ENCODE data around the gene SMCHD1.
"Not testable (repeated sequence)": the region's sequence is repeated elsewhere in the genome, so short reads cannot be mapped to it uniquely, and the experiment has no call there.

Gene SMCHD1

DNA sequence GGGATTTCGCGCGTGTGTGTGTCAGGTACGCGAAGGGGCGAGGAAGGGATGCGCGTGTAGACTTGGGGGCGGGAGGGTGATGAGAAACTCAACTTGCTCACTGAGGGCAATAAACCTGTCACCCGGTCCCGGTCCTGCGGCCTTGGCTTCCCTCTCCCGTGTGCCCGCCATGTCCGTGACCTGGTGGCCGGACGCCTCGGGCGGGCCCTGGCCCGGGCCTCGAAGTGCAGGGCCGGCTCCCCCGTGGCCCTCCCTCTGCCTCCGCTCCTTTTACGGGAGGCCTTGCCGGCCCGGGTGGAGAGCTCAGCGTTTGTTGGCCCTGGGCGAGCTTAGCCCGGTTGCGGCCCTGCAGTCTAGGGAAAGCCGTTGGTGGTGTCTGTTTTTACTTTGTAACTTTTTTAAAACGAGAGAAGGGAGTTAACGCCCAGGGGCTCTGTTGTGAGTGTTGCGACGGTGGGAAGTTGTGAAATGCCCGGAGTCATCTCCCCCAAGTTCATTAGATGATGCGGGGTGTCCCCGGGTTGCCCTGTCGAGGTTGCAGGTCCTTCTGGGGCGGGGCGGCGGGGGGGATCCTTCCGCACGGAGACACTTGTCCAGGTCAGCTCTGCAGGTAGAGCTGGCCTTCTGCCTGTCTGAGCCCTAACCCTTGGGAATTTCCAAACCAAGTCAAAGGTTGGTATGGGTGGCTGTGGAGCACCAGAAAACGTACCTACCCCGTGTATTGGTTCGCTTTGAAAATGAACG, 883 bp downstream of the SMCHD1 start:
- peak overlapping the region; percentile 87 for H3K4me3 ChIP-seq (ENCODE audit: low read depth, low read length)
- TF ChIP-seq, protein P1, sequence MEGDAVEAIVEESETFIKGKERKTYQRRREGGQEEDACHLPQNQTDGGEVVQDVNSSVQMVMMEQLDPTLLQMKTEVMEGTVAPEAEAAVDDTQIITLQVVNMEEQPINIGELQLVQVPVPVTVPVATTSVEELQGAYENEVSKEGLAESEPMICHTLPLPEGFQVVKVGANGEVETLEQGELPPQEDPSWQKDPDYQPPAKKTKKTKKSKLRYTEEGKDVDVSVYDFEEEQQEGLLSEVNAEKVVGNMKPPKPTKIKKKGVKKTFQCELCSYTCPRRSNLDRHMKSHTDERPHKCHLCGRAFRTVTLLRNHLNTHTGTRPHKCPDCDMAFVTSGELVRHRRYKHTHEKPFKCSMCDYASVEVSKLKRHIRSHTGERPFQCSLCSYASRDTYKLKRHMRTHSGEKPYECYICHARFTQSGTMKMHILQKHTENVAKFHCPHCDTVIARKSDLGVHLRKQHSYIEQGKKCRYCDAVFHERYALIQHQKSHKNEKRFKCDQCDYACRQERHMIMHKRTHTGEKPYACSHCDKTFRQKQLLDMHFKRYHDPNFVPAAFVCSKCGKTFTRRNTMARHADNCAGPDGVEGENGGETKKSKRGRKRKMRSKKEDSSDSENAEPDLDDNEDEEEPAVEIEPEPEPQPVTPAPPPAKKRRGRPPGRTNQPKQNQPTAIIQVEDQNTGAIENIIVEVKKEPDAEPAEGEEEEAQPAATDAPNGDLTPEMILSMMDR (IDR thresholded peaks at IDR 0.05; ENCODE audit: insufficient read depth, low read depth, low read length, missing control alignments): no peak
- peak; percentile 57 for DNase-seq (ENCODE audit: low read depth)

DNA sequence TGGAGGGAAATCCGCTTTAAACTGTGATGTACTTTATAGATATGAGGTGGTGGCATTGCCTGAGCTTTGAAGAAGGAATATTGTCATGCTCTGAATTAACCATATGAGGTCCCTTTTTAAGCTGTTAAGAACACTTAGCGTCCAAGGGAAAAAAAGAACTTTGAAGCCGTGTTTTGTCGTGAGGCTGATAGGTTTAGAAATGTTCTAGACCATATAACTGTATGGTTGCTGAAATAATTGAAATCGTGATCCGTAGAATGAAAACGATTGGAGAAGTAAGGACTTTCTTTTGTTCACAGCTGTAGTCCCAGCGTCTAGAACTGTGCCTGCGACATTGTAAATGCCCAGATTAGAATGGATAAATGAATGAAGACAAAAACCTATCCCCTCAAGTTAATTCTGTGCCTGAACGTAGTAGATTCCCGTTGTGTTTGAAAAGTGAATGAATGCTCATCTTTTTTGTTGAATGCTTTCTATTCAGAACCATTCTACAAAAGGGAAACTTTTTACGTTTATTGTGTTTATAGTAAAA, 1.5 kb downstream of the SMCHD1 start:
- TF ChIP-seq, protein P1 (IDR thresholded peaks at IDR 0.05; ENCODE audit: insufficient read depth, low read depth, low read length, missing control alignments): no peak
- DNase-seq (ENCODE audit: low read depth): no peak

DNA sequence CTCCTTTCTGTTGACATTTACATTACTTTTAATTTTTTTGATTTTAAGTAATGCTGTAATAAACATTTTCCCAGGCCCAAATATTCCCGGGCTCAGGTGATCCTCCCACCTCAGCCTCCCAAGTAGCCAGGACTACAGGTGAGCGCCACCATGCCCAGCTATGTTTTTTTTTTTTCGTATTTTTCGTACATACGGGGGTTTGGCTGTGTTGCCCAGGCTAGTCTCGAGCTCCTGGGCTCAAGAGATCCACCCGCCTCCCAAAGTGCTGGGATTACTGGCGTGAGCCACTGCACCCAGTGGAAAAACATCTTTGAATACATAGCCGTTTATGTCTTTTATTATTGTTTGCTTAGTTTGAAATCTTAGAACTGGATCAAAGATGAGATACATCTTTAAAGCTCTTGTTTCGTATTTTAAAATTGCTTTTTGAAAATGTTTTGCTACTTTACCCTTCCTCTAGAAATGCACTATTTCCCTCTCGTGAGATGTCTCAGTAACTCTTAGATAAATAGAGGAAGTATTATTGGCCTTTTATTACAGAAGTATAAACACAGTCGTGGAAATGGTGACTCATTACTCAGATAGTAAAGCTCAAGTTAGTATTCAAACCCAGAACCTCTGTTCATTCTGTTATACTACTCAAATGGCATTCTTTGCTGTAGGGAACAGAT, 2.4 kb downstream of the SMCHD1 start:
- DNase-seq (ENCODE audit: low read depth): peak; percentile 31
- peak overlapping the region; percentile 87 for H3K4me3 ChIP-seq (ENCODE audit: low read depth, low read length)
- TF ChIP-seq, protein P1 (IDR thresholded peaks at IDR 0.05; ENCODE audit: insufficient read depth, low read depth, low read length, missing control alignments): no peak

More for the DNA sequence above, 1.5 kb downstream of the SMCHD1 start:
- peak overlapping the region; percentile 87 for H3K4me3 ChIP-seq (ENCODE audit: low read depth, low read length)

DNA sequence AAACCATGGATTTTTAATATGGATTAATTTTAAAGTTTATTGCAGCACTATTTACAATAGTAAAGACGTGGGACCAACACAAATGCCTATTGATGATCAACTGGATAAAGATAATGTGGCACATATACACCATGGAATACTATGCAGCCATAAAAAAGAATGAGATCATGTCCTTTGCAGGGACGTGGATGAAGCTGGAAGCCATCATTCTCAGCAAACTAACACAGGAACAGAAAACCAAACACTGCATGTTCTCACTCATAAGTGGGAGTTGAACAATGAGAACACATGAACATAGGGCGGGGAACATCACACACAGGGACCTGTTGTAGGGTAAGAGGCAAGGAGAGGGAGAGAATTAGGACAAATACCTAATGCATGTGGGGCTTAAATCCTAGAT, 5.3 kb downstream of the SMCHD1 start:
- H3K4me3 ChIP-seq (ENCODE audit: low read depth, low read length); DNase-seq (ENCODE audit: low read depth): not testable (repeated sequence)

DNA sequence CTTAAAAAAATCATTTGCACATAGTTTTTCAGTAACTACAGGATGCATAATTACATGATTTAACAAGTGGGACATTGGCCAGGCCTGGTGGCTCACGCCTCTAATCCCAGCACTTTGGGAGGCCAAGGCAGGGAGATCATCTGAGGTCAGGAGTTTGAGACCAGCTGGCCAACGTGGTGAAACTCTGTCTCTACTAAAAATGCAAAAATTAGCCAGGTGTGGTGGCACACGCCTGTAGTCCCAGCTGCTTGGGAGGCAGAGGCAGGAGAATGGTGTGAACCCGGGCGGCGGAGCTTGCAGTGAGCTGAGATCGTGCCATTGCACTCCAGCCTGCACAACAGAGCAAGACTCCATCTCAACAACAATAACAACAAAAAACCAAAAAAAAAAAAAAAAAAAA, 6.8 kb downstream of the SMCHD1 start:
- H3K4me3 ChIP-seq (ENCODE audit: low read depth, low read length); DNase-seq (ENCODE audit: low read depth): not testable (repeated sequence)

DNA sequence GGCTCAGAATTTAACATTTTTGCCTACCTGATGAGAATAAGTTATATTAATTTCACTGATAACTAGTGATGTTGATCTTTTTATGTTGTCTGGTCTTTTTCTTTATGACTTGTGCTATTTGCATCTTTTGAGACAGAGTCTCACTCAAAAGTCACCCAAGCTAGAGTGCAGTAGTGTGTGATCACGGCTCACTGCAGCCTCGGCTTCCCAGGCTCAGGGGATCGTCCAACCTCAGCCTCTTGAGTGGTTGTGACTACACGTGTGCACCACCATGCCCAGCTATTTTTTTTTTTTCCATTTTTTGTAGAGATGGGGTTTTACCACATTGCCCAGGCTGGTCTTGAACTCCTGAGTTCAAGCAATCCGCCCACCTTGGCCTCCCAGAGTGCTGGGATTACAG, 7.5 kb downstream of the SMCHD1 start:
- TF ChIP-seq, protein P1 (IDR thresholded peaks at IDR 0.05; ENCODE audit: insufficient read depth, low read depth, low read length, missing control alignments): no peak
- no peak for DNase-seq (ENCODE audit: low read depth)
- H3K4me3 ChIP-seq (ENCODE audit: low read depth, low read length): no peak overlapping the region

DNA sequence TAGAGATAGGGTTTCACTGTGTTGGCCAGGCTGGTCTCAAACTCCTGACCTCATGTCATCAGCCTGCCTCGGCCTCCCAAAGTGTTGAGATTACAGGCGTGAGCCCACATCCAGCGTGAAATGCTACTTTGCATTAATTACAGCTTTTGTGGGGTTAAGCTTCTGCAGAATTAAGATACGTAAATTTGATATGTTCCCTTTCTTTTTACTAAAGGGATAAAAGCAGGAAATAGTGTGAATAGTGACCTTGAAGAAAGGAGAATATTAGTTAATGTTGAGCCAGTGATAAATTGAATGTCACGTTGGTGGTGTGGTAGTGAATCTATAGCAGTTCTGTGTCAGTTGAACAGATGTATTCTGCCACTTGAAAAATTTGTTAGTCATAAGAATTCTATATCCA, 16.9 kb downstream of the SMCHD1 start:
- DNase-seq (ENCODE audit: low read depth): no peak
- H3K4me3 ChIP-seq (ENCODE audit: low read depth, low read length): no peak overlapping the region
- TF ChIP-seq, protein P1 (IDR thresholded peaks at IDR 0.05; ENCODE audit: insufficient read depth, low read depth, low read length, missing control alignments): no peak

DNA sequence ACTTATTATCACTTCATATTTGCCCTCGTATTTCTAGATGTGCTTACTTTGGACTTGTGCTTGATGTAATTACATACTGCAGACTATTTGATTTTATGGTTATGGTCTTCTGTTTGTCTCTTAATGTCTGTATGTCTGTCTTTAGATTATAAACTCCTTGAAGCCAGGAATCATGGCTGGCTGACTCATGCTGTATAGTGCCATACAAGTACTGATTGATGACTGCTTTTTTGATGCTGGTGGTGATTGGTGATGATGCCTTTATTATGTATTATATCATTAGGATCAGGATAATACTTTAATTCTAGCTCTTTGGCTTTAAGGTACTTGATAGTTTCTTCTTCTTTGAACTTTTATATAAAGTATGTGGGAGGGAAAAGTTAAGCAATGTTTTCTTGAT, 17.3 kb downstream of the SMCHD1 start:
- DNase-seq (ENCODE audit: low read depth): no peak
- TF ChIP-seq, protein P1 (IDR thresholded peaks at IDR 0.05; ENCODE audit: insufficient read depth, low read depth, low read length, missing control alignments): no peak
- no peak overlapping the region for H3K4me3 ChIP-seq (ENCODE audit: low read depth, low read length)

DNA sequence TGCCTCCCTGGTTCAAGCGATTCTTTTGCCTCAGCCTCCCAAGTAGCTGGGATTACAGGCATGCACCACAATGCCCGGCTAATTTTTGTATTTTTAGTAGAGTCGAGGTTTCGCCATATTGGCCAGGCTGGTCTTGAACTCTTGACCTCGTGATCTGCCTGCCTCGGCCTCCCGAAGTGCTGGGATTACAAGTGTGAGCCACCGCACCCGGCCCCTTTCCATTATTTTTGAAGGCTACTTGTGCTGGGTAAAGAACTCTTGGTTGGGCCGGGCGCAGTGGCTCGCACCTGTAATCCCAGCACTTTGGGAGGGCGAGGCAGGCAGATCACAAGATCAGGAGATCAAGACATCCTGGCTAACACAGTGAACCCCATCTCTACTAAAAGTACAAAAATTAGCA, 23.4 kb downstream of the SMCHD1 start:
- not testable (repeated sequence) for H3K4me3 ChIP-seq (ENCODE audit: low read depth, low read length); DNase-seq (ENCODE audit: low read depth)

Measured in GM12865 (cell line).